Left kidney (tissue), 2 donors: ENCODE results near the gene FAM210B. TPM values are rescaled to one million over a fixed set of nuclear protein-coding genes. Genes with fewer than 3 reads are reported as not detected.
A peak's percentile ranks its signal among the peaks of the same experiment; 100 is the strongest.
"Not testable (repeated sequence)": the region's sequence is repeated elsewhere in the genome, so short reads cannot be mapped to it uniquely, and the experiment has no call there.

ENCODE experiments used
- DNase-seq: peaks from one replicate; pipeline ENCODE4 v3.0.0-alpha.2; 2013
- polyA plus RNA-seq: library from polyadenylated mRNA; unstranded; fragments of 120-200 nt; gene quantifications from one replicate; pipeline ENCODE4 v1.2.1, GENCODE V29; 2013; ENCODE audit not compliant: insufficient read length

FAM210B gene
- polyA plus RNA-seq, 1 donor, result 40.7 TPM

DNA sequence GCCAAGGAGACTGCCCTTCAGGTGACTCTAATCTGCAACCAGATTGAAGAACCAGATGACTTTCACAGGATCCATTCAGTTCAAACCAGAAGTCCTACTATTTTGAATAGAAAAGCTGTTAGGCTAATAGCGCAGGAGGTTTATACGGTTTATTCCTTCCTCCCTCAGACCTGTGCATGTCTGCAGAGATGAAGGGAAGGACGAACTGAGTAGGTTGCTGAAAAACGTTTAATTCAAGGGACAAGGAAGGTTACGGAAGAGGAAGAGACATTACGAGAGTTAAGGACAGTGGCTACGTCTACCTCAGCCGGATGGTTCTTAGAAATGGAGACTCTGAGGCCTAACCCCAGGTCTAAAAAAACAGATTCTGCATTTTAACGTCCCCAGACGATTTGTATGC is 32.3 kb downstream of the FAM210B start:
- no peak for DNase-seq

DNA sequence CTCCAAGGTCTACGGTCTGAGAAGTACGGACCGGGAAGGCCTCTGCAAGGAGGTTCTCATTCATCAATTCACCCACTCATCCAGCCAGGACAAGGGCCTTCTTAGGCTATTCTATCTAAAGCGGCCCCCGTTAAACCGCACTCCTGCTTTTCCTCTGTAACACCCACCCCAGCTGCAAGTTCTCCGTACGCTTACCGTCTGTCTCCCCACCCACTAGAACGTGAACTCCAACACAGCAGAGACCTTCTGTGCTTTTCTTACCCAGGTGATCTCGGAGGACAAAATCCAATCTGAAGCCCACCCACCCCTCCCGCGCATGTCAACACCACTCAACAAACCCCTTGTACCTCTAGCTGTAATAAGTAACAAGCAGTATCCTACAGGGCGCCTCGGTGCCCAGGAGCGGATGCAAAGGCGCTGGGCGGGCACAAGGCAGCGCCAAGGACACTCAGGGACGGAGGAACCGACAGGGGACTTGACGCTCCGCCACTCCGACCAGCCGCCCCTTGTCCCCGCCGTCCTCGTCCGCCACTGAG is 32.9 kb downstream of the FAM210B start:
- no peak for DNase-seq

DNA sequence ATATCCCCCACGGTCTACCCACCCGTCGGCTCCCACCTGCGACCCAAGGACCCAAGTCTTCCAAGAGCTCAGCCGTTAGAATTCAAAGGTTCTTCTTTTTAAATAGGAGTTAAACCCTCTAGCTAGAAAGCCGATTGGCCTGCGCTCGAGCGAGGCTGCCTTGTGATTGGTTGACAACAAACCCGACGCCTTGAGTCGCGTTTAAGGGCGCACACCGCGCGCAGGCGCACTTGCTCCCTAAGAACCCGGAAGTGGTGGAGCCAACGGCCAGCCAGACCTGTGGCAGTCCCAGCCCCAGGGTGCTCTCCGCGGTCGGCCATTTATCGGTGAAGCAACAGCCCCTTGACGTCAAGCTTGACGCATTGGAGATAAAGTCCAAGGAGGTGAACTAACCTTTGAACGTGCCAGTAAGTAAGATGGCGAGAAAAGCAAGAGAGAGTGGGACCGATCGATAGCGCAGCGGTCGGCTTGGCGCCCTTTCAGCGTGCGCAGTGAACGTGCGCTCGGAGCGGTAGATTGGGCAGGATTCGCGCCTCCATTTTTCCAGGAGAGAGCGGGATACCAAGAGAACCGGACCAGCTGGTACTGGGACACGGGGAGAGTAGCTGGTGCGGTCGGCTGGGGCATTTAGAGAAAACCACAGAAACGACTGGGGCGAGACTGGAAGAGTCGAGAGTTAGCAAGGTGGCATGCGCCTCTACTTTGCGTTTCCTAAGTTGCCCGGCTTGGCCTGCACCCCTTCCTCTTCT is 33.5 kb downstream of the FAM210B start, which contains the start of the genes AURKA and CSTF1:
AURKA (minus strand) TSS at position 84 of the 749 bp plus-strand sequence. CDS start 4,018 bp downstream, outside the sequence.
CSTF1 (plus strand) TSS at position 514 of the 749 bp plus-strand sequence. CDS start 2,908 bp downstream, outside the sequence.
- peak; percentile 98 for DNase-seq

DNA sequence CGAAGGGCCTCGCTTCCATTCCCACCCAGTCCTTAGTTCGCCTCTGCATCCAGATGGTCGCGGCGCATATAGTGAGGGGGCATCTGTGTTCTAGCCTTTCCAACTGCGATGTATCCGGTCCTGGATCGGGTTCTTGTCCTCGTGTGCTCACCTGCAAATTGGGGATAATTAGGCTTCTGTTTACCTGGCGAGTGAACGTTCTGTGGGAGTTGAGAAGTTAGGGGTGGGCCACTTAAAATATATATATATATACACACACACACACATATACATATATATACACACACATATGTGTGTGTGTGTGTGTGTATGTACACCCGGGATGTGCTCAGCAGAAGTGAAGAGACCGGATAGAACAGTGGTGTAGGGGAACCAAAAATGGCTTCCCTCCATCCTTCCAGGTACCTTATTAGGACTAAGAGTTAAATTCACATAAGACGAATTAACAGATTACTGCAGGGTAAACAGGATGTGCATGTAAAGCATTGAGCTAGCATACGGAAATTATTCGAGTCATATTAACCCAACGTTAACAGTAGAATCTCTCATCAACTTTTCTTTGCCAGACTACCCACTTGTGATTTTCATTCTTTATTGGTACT is 34.2 kb downstream of the FAM210B start:
- DNase-seq, result no peak

DNA sequence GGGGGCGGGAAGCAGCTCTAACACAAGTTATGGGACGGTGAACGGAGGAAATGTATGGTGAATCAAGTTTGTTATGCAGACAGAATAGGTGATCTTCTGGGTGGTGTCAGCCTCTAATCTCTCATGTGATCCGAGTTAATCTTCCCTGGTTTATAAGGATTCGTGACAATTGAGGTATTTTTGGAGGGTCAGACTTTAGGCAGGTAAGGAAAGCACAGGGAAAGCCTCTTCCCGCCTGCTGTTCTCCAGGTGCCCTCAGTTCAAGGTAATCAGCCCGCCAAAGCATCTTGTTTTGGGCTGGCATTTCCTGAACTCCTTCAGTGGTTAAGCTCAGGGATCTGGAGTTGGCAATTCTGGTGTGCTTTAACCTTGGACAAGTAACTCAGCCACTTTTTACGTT is 34.9 kb downstream of the FAM210B start:
- DNase-seq, result no peak

DNA sequence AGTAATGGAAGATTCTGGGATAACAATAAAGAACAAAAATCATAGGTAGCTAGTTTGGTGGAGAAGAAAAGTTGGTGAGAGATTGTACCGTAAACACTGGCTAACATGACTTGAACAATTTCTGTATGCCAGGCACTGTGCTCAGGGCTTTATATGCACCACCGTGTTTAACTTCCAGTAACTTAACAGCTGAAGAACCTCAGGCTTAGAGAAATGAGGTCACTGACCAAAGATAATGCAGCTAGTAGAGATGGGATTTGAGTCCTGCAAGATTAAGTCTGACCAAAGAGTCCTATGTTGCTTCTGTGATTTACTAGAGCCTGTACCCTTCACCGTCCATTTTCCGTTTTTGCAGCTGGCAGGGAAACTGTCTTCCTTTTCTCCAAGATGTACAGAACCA is 36.4 kb downstream of the FAM210B start:
- no peak for DNase-seq

DNA sequence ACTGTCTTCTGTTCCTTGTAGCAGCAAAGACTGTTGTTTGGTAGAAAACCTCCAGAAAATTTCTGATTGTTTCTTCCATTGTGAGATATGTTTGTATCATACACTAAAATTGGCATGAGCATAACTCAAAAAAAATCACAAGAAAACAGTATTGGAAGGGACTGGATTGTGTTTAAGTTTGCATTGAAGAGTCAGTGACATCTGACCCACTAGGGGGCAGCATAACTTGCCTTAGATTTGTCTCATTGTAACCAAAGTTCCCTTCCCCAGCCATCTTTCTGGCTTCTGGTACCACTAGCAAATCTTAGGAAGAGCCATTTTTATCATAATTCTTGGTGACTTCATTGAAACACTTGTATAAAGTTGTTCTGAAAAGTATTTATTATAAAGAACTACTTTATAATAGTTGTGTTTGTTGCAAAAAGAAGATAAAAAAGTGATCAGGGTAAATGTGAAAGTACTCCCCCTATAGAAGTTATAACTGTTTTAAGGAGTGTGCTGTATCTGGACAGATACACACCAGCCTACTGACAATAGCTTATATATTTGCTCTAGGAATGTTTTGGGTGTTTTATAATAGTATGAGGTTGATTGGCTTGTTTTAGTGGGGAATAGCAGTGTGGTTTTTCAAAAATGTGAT is 41.3 kb downstream of the FAM210B start:
- peak; percentile 60 for DNase-seq

DNA sequence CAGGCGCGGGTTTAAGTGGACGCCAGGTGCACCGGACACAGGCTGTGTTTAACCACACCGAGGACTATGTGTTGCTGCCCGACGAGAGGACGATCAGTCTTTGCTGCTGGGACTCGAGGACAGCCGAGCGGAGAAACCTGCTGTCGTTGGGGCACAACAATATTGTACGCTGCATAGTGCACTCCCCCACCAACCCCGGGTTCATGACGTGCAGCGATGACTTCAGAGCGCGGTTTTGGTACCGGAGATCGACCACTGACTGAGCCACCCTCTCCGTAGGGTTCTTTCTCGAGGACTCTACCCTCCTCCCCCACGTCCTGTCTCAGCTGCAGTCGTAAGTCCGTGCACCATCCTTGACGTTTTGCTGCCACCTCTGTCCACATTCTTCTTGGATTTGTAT is 44.7 kb downstream of the FAM210B start:
- DNase-seq, result no peak

DNA sequence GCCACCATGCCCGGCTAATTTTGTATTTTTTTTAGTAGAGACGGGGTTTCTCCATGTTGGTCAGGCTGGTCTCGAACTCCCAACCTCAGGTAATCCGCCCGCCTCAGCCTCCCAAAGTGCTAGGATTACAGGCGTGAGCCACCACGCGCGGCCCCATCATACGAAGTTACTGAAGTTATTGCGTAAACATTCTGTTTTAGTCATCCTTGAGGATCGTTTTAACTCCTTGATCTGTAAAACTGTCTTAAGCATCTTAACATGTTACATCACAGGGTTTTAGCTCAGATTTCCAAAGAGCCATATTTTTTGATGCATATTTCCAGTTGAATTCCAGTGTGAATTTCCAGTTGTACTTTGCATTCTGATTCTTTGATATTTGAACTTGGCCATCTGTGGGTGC is 46.6 kb downstream of the FAM210B start:
- DNase-seq, result not testable (repeated sequence)

DNA sequence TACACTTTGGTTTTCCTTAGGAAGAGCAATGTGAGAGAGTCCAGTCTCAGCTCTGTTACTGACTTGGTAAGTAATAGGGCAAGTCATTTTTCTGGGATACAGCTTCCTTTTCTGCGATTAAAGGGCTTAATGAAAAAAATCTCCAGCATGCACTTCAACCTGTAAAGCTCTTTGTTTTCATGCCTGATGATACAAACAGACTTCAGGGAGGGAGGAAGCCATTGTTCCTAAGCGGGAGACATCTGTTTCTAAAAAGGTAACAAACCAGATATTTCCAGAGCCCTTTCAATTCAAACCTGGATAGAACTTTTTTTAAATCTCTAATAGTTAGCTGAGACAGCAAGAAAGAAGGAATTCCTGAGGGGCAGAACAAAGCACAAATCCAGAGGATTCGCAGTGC is 48.1 kb downstream of the FAM210B start:
- no peak for DNase-seq

DNA sequence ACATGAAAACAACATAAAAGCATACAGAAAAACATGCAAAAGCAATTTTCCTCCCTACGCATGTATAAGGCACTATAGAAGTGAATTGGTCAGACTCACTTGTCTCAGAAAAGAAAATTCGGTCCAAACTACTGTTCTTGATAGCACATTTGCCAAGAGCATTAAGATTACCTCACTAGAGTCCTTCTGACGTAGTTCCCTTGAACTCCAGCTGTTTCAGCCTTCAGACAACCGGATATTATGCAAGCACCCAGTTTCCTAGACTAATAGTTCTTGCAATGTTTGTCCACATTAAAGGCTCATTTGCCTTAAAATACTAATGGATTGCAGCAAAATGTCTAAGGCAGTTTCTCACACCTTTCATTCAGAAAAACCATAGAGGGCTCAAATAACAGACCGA is 50.7 kb downstream of the FAM210B start:
- DNase-seq, result no peak

DNA sequence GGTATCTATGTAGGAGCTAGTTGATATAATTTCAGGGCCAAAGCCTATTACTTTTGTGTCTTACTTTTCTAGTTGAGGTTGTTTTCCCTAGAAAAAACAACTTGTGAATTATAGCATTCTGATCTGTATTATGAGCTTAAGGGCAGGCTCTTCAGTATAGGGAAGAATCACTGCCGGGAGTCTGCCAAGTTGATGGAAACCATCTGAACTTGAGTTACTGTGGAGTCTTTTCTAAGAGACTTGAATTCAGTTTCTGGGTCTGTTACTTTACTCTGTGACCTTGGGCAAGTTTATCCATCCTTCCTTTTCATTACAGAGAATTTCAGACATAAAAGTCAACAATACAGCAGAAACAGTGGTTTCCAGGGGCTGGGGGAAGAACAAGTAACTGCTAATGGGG is 51.2 kb downstream of the FAM210B start:
- peak; percentile 45 for DNase-seq

DNA sequence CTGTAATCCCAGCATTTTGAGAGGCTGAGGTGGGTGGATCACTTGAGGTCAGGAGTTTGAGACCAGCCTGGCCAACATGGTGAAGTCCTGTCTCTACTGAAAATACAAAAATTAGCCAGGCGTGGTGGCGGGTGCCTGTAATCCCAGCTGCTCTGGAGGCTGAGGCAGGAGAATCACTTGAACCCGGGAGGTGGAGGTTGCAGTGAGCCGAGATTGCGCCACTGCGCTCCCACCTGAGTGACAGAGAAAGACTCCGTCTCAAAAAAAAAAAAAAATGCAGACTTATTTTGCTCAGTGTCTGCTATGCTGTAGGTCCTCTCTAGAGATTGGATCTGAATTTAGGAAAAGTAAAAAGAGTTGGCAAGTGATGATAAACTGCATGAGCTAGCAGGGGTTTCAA is 52.5 kb downstream of the FAM210B start:
- not testable (repeated sequence) for DNase-seq

DNA sequence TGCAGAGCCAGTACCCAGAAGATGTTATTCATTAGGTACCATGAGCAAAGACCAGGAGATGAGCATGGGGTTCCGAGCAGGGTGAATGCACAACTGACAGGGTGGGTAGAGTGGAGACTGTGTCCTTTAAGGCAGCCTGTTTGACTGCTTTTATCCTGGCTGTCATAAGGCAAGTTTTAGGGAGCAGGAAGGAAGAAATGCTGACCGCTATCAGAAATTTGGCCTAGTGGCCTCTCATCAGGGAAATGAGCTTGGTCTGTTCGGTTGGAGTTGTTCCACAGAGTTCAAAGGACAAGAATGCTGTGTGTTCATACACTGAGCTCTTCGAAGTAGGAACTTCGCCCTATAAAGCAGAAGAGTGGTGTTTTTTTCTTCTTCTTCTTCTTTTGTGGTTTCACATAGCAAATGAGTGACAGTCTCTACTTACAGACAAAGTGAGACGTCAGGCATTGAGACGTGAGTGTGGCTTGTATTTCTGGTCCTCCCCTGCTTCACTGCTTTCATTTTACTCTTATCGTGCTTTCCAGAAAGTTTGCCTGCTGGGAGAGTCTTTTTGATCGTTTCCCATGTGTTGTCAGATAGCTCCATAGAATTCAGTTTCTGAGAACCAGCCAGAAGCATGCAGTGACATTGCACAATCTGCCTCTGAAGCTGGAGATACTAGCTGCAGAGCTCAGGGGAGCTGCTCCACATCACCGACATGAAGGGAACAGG is 53.1 kb downstream of the FAM210B start, which contains the start of gene CASS4:
CASS4 (plus strand) TSS at position 502 of the 714 bp plus-strand sequence; CDS start at position 701, 199 bp downstream.
- DNase-seq, result peak; percentile 42

DNA sequence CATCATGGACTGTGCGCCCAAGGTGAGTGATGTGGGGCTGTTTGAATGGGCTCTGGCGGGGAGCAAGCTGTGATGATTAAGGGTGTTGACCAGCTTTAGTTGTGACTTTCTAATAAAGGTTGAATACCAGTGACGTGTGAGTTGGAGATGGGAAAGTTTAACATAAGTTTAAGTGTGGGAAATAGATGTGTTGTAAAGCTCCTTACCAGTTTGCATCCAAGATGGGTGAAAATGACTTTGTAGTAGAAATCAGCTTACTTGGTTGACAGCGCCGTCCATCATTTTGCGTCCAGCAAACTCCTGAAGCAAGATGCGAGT is 53.7 kb downstream of the FAM210B start:
- no peak for DNase-seq

DNA sequence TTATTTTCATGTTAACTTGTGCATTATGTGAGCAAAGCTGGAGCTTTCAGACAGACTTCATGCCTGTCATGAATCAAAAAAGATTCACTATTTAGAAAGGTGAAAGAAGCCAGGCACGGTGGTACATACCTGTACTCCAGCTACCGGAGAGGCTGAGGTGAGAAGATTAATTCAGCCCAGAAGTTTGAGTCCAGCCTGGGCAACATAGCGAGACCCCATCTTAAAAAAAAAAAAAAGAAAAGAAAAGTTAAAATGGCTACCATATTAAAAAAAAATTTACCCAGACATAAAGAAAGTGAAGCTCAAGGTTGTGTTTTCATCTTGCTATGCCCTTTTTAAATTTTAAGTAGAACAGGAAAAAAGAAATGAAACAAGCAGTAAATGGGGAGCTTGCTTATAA is 54.2 kb downstream of the FAM210B start:
- no peak for DNase-seq

DNA sequence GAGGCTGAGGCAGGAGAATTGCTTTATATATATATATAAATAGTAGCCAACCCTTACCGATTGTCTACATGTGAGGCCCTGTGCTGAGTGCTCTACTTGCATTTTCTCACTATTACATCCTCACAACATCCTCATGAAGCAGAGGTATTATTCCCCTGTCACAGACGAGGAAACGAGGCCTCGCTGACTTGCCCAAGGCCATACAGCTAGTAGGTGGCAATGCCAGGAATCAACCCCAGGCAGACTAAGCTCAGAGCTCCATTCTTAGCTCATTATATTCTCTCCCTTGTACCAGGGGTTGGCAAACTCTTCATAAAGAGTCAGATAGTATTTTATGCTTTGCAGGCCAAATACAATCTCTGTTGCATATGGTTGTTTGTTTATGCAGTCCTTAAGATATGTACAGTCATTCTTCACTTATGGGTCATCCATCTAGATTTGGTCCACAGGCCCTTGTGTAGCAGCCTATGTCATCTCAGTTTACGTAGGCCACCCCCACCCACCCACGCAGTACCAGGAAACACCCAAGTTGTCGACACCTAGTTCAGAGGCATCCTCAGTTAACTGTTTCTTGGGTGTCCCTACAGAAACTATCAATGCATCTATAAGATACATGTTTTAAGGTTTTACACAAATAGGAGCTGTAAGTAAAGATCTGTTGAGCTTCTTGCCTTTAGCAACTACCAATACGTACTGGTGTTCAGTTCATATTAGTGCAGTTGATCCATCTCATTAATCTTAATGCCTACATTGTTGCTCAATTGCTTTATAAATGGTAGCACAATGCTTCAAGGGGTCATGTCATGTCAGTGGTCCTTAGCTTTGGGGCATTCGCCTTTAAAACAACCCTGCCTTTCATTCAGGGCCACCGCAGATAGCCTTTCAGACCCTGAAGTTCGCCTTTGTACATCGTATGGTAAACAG is 56.3 kb downstream of the FAM210B start:
- no peak for DNase-seq

DNA sequence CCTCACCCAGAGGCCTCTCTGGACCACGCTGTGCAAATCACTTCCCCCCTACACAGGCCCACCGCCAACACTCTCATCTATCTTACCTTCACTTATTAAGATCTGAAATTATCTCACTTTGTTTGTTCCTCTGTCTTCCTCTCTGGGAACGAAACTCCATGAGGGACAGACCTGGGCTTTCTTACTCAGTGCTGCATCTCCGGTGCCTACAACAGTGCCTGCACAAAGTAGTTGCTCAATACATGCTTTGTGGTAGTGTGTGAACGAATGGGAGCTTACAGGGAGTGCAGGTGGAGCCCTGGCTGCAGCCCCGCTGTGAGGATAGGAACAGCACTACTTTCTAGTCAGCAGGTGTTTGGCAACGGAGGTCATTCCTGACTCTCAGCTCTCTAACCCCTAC is 58.6 kb downstream of the FAM210B start:
- no peak for DNase-seq

DNA sequence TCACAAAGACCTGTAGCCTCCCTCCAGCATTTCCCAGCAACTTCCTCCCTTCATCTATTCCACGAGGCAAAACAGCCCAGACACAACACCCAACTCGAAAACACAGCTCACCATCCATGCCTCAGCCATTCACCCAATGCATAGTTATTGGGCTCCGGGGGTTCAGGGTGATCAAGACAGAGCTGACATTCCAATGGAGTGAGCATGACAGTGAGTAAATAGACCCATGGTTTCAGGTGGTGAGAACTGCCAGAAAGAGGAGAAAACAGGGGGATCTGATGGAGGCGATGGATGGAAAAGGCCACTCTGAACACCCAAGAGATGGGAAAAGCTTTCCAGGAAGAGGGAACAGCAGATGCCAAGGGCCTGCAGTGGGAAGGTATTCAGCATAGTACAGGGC is 59.1 kb downstream of the FAM210B start:
- no peak for DNase-seq
